ENCODE results near the gene CCDC24.
A peak's percentile ranks its signal among the peaks of the same experiment; 100 is the strongest.

The CCDC24 gene

GRCh38 chr1:43994071-43994470, 2.7 kb downstream of the CCDC24 start:
- H3K56ac ChIP-seq (ENCODE audit: low read length), result no peak overlapping the region
- no peaks in the 10 kb centered on the region for H3K79me1 ChIP-seq (ENCODE audit: low read length)
- DNase-seq, result no peak
- H3K9ac ChIP-seq (ENCODE audit: low read length), result no peak overlapping the region
- H2BK120ac ChIP-seq (ENCODE audit: low read depth, low read length), result no peak overlapping the region
- no CpG with 5 or more reads among the region's 7 CpGs for WGBS (ENCODE audit: extremely low coverage, insufficient coverage, low lambda C conversion rate)
- H2BK5ac ChIP-seq (ENCODE audit: low read length), result no peak overlapping the region
- no peak overlapping the region for H4K8ac ChIP-seq (ENCODE audit: low read depth, low read length)
- no peaks in the 10 kb centered on the region for H3K4me1 ChIP-seq (ENCODE audit: control insufficient read depth, low read depth, low read length)
- no peak overlapping the region for H4K5ac ChIP-seq (ENCODE audit: low read length)
- no peaks in the 10 kb centered on the region for H3K36me3 ChIP-seq (ENCODE audit: control insufficient read depth, insufficient read depth, low read length)
- no peak overlapping the region for H2BK15ac ChIP-seq (replicated peaks; ENCODE audit: low read depth)
- H2AK5ac ChIP-seq (ENCODE audit: low read length), result no peak overlapping the region
- H3K27me3 ChIP-seq (ENCODE audit: insufficient read depth, low read length, poor library complexity), result no peaks in the 10 kb centered on the region
- no peak overlapping the region for H3K4ac ChIP-seq (ENCODE audit: low read depth, low read length)
- no peak overlapping the region for H3K4me3 ChIP-seq (ENCODE audit: low read length)
- no peak overlapping the region for H3K18ac ChIP-seq (ENCODE audit: low read length)
- H3K27ac ChIP-seq (ENCODE audit: low read depth, low read length), result no peak overlapping the region
- no peak overlapping the region for H3K4me2 ChIP-seq (ENCODE audit: low read length)
- H3K23ac ChIP-seq (ENCODE audit: low read length), result no peak overlapping the region
- H3K79me2 ChIP-seq (ENCODE audit: control insufficient read depth, insufficient read depth, low read length), result no peaks in the 10 kb centered on the region

- peak overlapping the region; percentile 19 for H3K23ac ChIP-seq (ENCODE audit: low read length)
- no peak overlapping the region for H3K27ac ChIP-seq (ENCODE audit: low read depth, low read length)
- no CpG with 5 or more reads among the region's 15 CpGs for WGBS (ENCODE audit: extremely low coverage, insufficient coverage, low lambda C conversion rate)
- no peak overlapping the region for H2BK15ac ChIP-seq (replicated peaks; ENCODE audit: low read depth)
- H2BK5ac ChIP-seq (ENCODE audit: low read length), result no peak overlapping the region
- no peak overlapping the region for H4K5ac ChIP-seq (ENCODE audit: low read length)
- H3K79me2 ChIP-seq (ENCODE audit: control insufficient read depth, insufficient read depth, low read length), result no peaks in the 10 kb centered on the region
- no peaks in the 10 kb centered on the region for H3K4me1 ChIP-seq (ENCODE audit: control insufficient read depth, low read depth, low read length)
- H3K4me2 ChIP-seq (ENCODE audit: low read length), result no peak overlapping the region
- H3K9ac ChIP-seq (ENCODE audit: low read length), result no peak overlapping the region
- H3K56ac ChIP-seq (ENCODE audit: low read length), result peak overlapping the region; percentile 31
- H3K4ac ChIP-seq (ENCODE audit: low read depth, low read length), result no peak overlapping the region
- peak; percentile 86 for DNase-seq
- H3K27me3 ChIP-seq (ENCODE audit: insufficient read depth, low read length, poor library complexity), result no peaks in the 10 kb centered on the region
- no peaks in the 10 kb centered on the region for H3K36me3 ChIP-seq (ENCODE audit: control insufficient read depth, insufficient read depth, low read length)
- H3K79me1 ChIP-seq (ENCODE audit: low read length), result no peaks in the 10 kb centered on the region
- no peak overlapping the region for H3K4me3 ChIP-seq (ENCODE audit: low read length)
- H2AK5ac ChIP-seq (ENCODE audit: low read length), result no peak overlapping the region
- H2BK120ac ChIP-seq (ENCODE audit: low read depth, low read length), result no peak overlapping the region
- no peak overlapping the region for H3K18ac ChIP-seq (ENCODE audit: low read length)
- no peak overlapping the region for H4K8ac ChIP-seq (ENCODE audit: low read depth, low read length)
Observed at GRCh38 chr1:43994794-43995790, 3.7 kb downstream of the CCDC24 start.

GRCh38 chr1:43995984-43996732, 4.8 kb downstream of the CCDC24 start:
- no peaks in the 10 kb centered on the region for H3K27me3 ChIP-seq (ENCODE audit: insufficient read depth, low read length, poor library complexity)
- H3K79me2 ChIP-seq (ENCODE audit: control insufficient read depth, insufficient read depth, low read length), result no peaks in the 10 kb centered on the region
- no peak overlapping the region for H3K23ac ChIP-seq (ENCODE audit: low read length)
- H3K4me3 ChIP-seq (ENCODE audit: low read length), result no peak overlapping the region
- no peaks in the 10 kb centered on the region for H3K4me1 ChIP-seq (ENCODE audit: control insufficient read depth, low read depth, low read length)
- H2AK5ac ChIP-seq (ENCODE audit: low read length), result no peak overlapping the region
- H3K4ac ChIP-seq (ENCODE audit: low read depth, low read length), result no peak overlapping the region
- H3K9ac ChIP-seq (ENCODE audit: low read length), result no peak overlapping the region
- no peaks in the 10 kb centered on the region for H3K36me3 ChIP-seq (ENCODE audit: control insufficient read depth, insufficient read depth, low read length)
- no peaks in the 10 kb centered on the region for H3K79me1 ChIP-seq (ENCODE audit: low read length)
- no peak overlapping the region for H3K18ac ChIP-seq (ENCODE audit: low read length)
- no peak overlapping the region for H3K27ac ChIP-seq (ENCODE audit: low read depth, low read length)
- H2BK120ac ChIP-seq (ENCODE audit: low read depth, low read length), result no peak overlapping the region
- no peak overlapping the region for H2BK5ac ChIP-seq (ENCODE audit: low read length)
- no peak overlapping the region for H3K56ac ChIP-seq (ENCODE audit: low read length)
- no peak overlapping the region for H3K4me2 ChIP-seq (ENCODE audit: low read length)
- no peak overlapping the region for H4K5ac ChIP-seq (ENCODE audit: low read length)
- no peak overlapping the region for H2BK15ac ChIP-seq (replicated peaks; ENCODE audit: low read depth)
- no peak overlapping the region for H4K8ac ChIP-seq (ENCODE audit: low read depth, low read length)
- WGBS (ENCODE audit: extremely low coverage, insufficient coverage, low lambda C conversion rate), result no CpG with 5 or more reads among the region's 21 CpGs
- no peak for DNase-seq

GRCh38 chr1:43996733-43997115, 5.3 kb downstream of the CCDC24 start:
- no peak overlapping the region for H4K8ac ChIP-seq (ENCODE audit: low read depth, low read length)
- no peaks in the 10 kb centered on the region for H3K79me1 ChIP-seq (ENCODE audit: low read length)
- no peak overlapping the region for H2BK15ac ChIP-seq (replicated peaks; ENCODE audit: low read depth)
- no peak overlapping the region for H3K4me2 ChIP-seq (ENCODE audit: low read length)
- H3K4me1 ChIP-seq (ENCODE audit: control insufficient read depth, low read depth, low read length), result no peaks in the 10 kb centered on the region
- H3K23ac ChIP-seq (ENCODE audit: low read length), result no peak overlapping the region
- no CpG with 5 or more reads among the region's 6 CpGs for WGBS (ENCODE audit: extremely low coverage, insufficient coverage, low lambda C conversion rate)
- H4K5ac ChIP-seq (ENCODE audit: low read length), result no peak overlapping the region
- no peak overlapping the region for H3K18ac ChIP-seq (ENCODE audit: low read length)
- no peak overlapping the region for H3K9ac ChIP-seq (ENCODE audit: low read length)
- H3K4me3 ChIP-seq (ENCODE audit: low read length), result no peak overlapping the region
- H3K36me3 ChIP-seq (ENCODE audit: control insufficient read depth, insufficient read depth, low read length), result no peaks in the 10 kb centered on the region
- H2BK5ac ChIP-seq (ENCODE audit: low read length), result no peak overlapping the region
- no peak overlapping the region for H2AK5ac ChIP-seq (ENCODE audit: low read length)
- no peak for DNase-seq
- no peak overlapping the region for H2BK120ac ChIP-seq (ENCODE audit: low read depth, low read length)
- H3K79me2 ChIP-seq (ENCODE audit: control insufficient read depth, insufficient read depth, low read length), result no peaks in the 10 kb centered on the region
- H3K56ac ChIP-seq (ENCODE audit: low read length), result no peak overlapping the region
- no peaks in the 10 kb centered on the region for H3K27me3 ChIP-seq (ENCODE audit: insufficient read depth, low read length, poor library complexity)
- no peak overlapping the region for H3K4ac ChIP-seq (ENCODE audit: low read depth, low read length)
- no peak overlapping the region for H3K27ac ChIP-seq (ENCODE audit: low read depth, low read length)

GRCh38 chr1:43997295-43997999, 6.0 kb downstream of the CCDC24 start:
- Histone ChIP-seq H2BK120ac (ENCODE audit: low read depth, low read length) (no peak overlapping the region), H2BK5ac (ENCODE audit: low read length) (no peak overlapping the region), H3K56ac (ENCODE audit: low read length) (peak overlapping the region; percentile 17), H3K27ac (ENCODE audit: low read depth, low read length) (no peak overlapping the region), H2BK15ac (replicated peaks; ENCODE audit: low read depth) (no peak overlapping the region), H3K27me3 (ENCODE audit: insufficient read depth, low read length, poor library complexity) (no peaks in the 10 kb centered on the region), H2AK5ac (ENCODE audit: low read length) (no peak overlapping the region), H3K23ac (ENCODE audit: low read length) (no peak overlapping the region), H3K4ac (ENCODE audit: low read depth, low read length) (no peak overlapping the region), H3K4me1 (ENCODE audit: control insufficient read depth, low read depth, low read length) (no peaks in the 10 kb centered on the region), H3K4me2 (ENCODE audit: low read length) (no peak overlapping the region), H3K79me2 (ENCODE audit: control insufficient read depth, insufficient read depth, low read length) (no peaks in the 10 kb centered on the region), H3K9ac (ENCODE audit: low read length) (no peak overlapping the region), H4K8ac (ENCODE audit: low read depth, low read length) (no peak overlapping the region), H4K5ac (ENCODE audit: low read length) (no peak overlapping the region), H3K36me3 (ENCODE audit: control insufficient read depth, insufficient read depth, low read length) (no peaks in the 10 kb centered on the region), H3K4me3 (ENCODE audit: low read length) (no peak overlapping the region), H3K18ac (ENCODE audit: low read length) (no peak overlapping the region), H3K79me1 (ENCODE audit: low read length) (no peaks in the 10 kb centered on the region)
- no peak for DNase-seq
- no CpG with 5 or more reads among the region's 22 CpGs for WGBS (ENCODE audit: extremely low coverage, insufficient coverage, low lambda C conversion rate)

All from mesendoderm (in vitro differentiated cells).